ENCODE results near the gene PLAU.

DNA sequence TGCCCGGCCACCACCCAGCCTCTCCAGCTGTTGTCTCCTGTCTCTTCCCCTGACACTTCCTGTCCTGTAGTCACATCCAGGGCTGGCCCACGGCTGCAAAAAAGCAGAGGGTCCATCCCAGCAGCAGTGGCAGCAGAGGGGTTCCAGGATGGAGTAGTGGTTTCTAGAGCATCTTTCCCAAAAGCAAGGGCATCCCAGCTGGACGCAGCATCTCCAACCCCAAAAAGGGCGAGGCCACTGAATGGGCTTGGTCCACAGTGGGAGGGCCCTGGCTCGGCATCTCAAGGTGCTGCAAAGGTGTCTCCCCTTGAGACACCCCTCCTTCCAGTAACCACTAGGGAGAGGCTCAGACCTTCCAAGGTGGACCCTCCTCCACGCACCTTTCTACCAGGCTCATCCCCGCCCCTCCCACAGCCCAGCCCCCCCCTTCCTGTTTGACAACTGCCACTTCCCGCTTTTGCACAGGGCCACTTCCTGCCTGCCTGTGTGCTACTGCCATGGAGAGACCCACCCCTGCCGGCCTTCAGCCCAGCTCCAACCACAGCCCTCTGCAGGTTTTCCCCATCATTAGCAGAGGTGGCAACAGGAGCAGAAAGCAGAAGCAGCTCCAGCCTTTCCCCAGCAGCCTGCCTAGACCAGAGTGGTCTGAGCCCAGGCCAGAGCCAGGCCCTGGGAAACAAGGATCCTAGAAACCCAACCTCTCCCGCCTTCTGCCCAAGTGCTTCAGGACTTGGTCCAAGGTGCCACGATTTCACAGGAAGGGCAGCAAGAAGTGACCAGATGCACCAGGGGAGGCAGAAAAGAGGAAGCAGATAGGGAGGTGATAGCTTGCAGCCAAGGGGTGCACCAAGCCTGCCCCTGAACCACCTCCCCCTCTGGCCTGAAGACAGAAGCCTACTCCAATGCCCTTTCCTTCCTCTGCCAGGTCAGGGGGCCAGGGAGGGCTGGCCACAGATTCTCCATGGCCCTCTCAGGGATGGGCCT, 45.2 kb upstream of the PLAU start:
- 0 out of 2 replicates have a peak, but pooled peaks have one; percentile 23 for TF ChIP-seq TCF12 (IDR thresholded peaks at IDR 0.05; ENCODE audit: low read depth, low read length)
- TF ChIP-seq POLR2AphosphoS5 (IDR thresholded peaks at IDR 0.05; ENCODE audit: low read length): 0 out of 2 replicates have a peak, but pooled peaks have one; percentile 9
- TF ChIP-seq, protein P1, sequence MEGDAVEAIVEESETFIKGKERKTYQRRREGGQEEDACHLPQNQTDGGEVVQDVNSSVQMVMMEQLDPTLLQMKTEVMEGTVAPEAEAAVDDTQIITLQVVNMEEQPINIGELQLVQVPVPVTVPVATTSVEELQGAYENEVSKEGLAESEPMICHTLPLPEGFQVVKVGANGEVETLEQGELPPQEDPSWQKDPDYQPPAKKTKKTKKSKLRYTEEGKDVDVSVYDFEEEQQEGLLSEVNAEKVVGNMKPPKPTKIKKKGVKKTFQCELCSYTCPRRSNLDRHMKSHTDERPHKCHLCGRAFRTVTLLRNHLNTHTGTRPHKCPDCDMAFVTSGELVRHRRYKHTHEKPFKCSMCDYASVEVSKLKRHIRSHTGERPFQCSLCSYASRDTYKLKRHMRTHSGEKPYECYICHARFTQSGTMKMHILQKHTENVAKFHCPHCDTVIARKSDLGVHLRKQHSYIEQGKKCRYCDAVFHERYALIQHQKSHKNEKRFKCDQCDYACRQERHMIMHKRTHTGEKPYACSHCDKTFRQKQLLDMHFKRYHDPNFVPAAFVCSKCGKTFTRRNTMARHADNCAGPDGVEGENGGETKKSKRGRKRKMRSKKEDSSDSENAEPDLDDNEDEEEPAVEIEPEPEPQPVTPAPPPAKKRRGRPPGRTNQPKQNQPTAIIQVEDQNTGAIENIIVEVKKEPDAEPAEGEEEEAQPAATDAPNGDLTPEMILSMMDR (IDR thresholded peaks at IDR 0.05 in 2 of 3, conservative IDR thresholded peaks at IDR 0.05 in 1 of 3; ENCODE audit: control insufficient read depth in 2 of 3, extremely low read depth in 1 of 3, insufficient read depth in 1 of 3, low read depth in 3 of 3, low read length in 3 of 3): peak in 1 of 3 experiments; percentile 14; a peak in 1 of 6 replicates
- no peak for TF ChIP-seq SMC3 (IDR thresholded peaks at IDR 0.05; ENCODE audit: borderline replicate concordance, low read length)
- TF ChIP-seq, protein P2, sequence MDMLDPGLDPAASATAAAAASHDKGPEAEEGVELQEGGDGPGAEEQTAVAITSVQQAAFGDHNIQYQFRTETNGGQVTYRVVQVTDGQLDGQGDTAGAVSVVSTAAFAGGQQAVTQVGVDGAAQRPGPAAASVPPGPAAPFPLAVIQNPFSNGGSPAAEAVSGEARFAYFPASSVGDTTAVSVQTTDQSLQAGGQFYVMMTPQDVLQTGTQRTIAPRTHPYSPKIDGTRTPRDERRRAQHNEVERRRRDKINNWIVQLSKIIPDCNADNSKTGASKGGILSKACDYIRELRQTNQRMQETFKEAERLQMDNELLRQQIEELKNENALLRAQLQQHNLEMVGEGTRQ (IDR thresholded peaks at IDR 0.05; ENCODE audit: borderline replicate concordance, low read depth, low read length): no peak
- TF ChIP-seq, protein P3, sequence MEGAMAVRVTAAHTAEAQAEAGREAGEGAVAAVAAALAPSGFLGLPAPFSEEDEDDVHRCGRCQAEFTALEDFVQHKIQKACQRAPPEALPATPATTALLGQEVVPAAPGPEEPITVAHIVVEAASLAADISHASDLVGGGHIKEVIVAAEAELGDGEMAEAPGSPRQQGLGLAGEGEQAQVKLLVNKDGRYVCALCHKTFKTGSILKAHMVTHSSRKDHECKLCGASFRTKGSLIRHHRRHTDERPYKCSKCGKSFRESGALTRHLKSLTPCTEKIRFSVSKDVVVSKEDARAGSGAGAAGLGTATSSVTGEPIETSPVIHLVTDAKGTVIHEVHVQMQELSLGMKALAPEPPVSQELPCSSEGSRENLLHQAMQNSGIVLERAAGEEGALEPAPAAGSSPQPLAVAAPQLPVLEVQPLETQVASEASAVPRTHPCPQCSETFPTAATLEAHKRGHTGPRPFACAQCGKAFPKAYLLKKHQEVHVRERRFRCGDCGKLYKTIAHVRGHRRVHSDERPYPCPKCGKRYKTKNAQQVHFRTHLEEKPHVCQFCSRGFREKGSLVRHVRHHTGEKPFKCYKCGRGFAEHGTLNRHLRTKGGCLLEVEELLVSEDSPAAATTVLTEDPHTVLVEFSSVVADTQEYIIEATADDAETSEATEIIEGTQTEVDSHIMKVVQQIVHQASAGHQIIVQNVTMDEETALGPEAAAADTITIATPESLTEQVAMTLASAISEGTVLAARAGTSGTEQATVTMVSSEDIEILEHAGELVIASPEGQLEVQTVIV (IDR thresholded peaks at IDR 0.05; ENCODE audit: borderline replicate concordance, partially characterized antibody): no peak

Data from GM12878 (cell line).